ENCODE data around the gene DPP10. TPM values are rescaled to one million over a fixed set of nuclear protein-coding genes. Genes with fewer than 3 reads are reported as not detected.
"Not testable (repeated sequence)": the region's sequence is repeated elsewhere in the genome, so short reads cannot be mapped to it uniquely, and the experiment has no call there.

DPP10 gene
- total RNA-seq, 1 experiment from 2014 or later = not detected

DNA sequence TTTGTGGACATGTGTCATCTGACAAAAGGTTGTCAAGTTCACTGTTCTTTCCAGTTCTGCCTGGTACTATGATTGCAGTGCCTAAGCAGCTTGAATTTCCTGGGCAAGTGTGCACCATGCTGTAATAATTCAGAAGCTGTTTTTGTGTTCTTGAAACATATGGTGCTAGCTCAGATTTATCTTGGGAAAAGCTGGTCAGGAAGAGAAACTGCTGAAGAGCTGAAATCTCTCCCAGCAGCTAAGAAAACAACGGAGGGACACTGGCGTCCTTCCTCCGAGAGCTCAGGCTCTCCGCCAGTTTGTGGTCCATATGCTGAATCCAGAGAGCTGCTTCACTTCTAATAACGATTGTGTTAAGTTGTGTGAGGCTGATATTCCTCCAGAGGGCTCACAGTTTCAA lies 642.0 kb downstream of the DPP10 start:
- no peaks in the 10 kb centered on the region for H3K36me3 ChIP-seq (ENCODE audit: control insufficient read depth, insufficient read depth, low read length)
- ChIA-PET CTCF (no interaction called here), POLR2A (no interaction called here)
- in situ Hi-C loops (cut with HindIII; ENCODE audit: low pct_unique_long_range_greater_than_20kb, low sequenced_read_pairs) (no loop called here), intact Hi-C loops (cut with micrococcal nuclease; ENCODE audit: unreplicated experiment) (loop anchor here (10.0 kb wide), 1 partner anchor 130 kb away; no protein-coding TSS in a partner anchor)
- TF ChIP-seq, protein P1, sequence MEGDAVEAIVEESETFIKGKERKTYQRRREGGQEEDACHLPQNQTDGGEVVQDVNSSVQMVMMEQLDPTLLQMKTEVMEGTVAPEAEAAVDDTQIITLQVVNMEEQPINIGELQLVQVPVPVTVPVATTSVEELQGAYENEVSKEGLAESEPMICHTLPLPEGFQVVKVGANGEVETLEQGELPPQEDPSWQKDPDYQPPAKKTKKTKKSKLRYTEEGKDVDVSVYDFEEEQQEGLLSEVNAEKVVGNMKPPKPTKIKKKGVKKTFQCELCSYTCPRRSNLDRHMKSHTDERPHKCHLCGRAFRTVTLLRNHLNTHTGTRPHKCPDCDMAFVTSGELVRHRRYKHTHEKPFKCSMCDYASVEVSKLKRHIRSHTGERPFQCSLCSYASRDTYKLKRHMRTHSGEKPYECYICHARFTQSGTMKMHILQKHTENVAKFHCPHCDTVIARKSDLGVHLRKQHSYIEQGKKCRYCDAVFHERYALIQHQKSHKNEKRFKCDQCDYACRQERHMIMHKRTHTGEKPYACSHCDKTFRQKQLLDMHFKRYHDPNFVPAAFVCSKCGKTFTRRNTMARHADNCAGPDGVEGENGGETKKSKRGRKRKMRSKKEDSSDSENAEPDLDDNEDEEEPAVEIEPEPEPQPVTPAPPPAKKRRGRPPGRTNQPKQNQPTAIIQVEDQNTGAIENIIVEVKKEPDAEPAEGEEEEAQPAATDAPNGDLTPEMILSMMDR (IDR thresholded peaks at IDR 0.05) = no peak
- TF ChIP-seq TCF7L2 (IDR thresholded peaks at IDR 0.05; ENCODE audit: low read depth, low read length) (no peak), SIN3A (IDR thresholded peaks at IDR 0.05; ENCODE audit: borderline replicate concordance, insufficient read depth, low read depth, low read length) (no peak), POLR2AphosphoS5 (IDR thresholded peaks at IDR 0.05; ENCODE audit: low read depth, low read length) (no peak)
- TF ChIP-seq, protein P2, sequence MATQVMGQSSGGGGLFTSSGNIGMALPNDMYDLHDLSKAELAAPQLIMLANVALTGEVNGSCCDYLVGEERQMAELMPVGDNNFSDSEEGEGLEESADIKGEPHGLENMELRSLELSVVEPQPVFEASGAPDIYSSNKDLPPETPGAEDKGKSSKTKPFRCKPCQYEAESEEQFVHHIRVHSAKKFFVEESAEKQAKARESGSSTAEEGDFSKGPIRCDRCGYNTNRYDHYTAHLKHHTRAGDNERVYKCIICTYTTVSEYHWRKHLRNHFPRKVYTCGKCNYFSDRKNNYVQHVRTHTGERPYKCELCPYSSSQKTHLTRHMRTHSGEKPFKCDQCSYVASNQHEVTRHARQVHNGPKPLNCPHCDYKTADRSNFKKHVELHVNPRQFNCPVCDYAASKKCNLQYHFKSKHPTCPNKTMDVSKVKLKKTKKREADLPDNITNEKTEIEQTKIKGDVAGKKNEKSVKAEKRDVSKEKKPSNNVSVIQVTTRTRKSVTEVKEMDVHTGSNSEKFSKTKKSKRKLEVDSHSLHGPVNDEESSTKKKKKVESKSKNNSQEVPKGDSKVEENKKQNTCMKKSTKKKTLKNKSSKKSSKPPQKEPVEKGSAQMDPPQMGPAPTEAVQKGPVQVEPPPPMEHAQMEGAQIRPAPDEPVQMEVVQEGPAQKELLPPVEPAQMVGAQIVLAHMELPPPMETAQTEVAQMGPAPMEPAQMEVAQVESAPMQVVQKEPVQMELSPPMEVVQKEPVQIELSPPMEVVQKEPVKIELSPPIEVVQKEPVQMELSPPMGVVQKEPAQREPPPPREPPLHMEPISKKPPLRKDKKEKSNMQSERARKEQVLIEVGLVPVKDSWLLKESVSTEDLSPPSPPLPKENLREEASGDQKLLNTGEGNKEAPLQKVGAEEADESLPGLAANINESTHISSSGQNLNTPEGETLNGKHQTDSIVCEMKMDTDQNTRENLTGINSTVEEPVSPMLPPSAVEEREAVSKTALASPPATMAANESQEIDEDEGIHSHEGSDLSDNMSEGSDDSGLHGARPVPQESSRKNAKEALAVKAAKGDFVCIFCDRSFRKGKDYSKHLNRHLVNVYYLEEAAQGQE (IDR thresholded peaks at IDR 0.05; ENCODE audit: insufficient read depth in 1 of 2, low read depth in 2 of 2, low read length in 1 of 2) = no peak
- no TSS peak for BruUV-seq (replicated peaks)
- no peaks in the 10 kb centered on the region for H3K27me3 ChIP-seq (ENCODE audit: control insufficient read depth, insufficient read depth, low read length)
- no peak overlapping the region for H3K4me3 ChIP-seq (ENCODE audit: low read depth in 2 of 2, low read length in 2 of 2)
- H3K27ac ChIP-seq (ENCODE audit: low read length) = no peak overlapping the region
- H3K9me3 ChIP-seq (ENCODE audit: control insufficient read depth, insufficient read depth, low read depth, low read length) = no peaks in the 10 kb centered on the region
- H3K4me1 ChIP-seq (ENCODE audit: control insufficient read depth, insufficient read depth, low read length) = no peaks in the 10 kb centered on the region
- no peak for ATAC-seq
- DNase-seq (ENCODE audit: low read depth, low spot score) = no peak

DNA sequence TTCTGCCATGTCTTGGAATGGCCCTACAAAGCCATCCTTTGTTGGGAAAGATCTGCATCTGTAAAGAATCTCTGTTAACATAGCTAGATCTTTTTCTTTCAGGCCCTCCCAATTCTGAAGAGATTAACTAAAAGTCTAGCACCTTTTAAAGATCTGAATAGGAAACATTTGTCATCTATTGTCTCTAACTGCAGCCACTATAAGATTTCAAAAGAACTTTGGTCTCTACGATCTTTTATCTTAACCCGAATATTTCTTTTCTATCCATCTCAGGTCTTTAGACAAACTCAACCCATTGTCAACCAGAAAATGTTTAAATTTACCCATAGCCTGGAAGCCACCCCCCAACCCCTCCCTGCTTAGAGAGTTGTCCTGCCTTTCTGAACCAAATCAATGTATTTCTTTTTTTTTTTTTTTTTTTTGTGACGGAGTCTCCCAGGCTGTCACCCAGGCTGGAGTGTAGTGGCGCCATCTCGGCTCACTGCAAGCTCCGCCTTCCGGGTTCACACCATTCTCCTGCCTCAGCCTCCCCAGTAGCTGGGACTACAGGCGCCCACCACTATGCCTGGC lies 643.7 kb downstream of the DPP10 start:
- H3K4me1 ChIP-seq (ENCODE audit: control insufficient read depth, insufficient read depth, low read length); ATAC-seq; H3K4me3 ChIP-seq (ENCODE audit: low read depth in 2 of 2, low read length in 2 of 2); DNase-seq (ENCODE audit: low read depth, low spot score); H3K27ac ChIP-seq (ENCODE audit: low read length); POLR2A ChIA-PET; BruUV-seq (replicated peaks); H3K9me3 ChIP-seq (ENCODE audit: control insufficient read depth, insufficient read depth, low read depth, low read length); CTCF ChIA-PET; in situ Hi-C loops (cut with HindIII; ENCODE audit: low pct_unique_long_range_greater_than_20kb, low sequenced_read_pairs); H3K27me3 ChIP-seq (ENCODE audit: control insufficient read depth, insufficient read depth, low read length); H3K36me3 ChIP-seq (ENCODE audit: control insufficient read depth, insufficient read depth, low read length): not testable (repeated sequence)
- intact Hi-C loops (cut with micrococcal nuclease; ENCODE audit: unreplicated experiment) = loop anchor here (10.0 kb wide), 1 partner anchor 131 kb away; no protein-coding TSS in a partner anchor

DNA sequence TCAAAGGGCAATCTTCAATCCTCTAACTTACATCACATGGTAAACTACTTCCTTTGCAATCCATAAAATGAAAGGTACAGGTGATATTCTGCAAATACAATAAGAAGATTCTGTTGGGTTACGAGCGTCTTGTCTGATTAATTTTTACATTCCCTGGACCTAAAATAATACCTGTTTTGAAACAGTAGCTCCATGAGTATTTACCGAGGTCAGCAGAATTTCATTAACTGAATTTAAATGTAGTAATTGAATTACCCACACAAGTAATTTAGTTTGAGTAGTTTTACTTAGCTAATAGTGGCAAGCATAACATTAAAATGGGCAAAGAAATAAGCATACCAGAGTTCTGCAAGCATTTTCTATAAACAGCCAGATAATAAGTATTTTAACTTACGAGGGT lies 652.0 kb downstream of the DPP10 start:
- TF ChIP-seq, protein P1 (IDR thresholded peaks at IDR 0.05) = no peak
- TF ChIP-seq SIN3A (IDR thresholded peaks at IDR 0.05; ENCODE audit: borderline replicate concordance, insufficient read depth, low read depth, low read length) (no peak), POLR2AphosphoS5 (IDR thresholded peaks at IDR 0.05; ENCODE audit: low read depth, low read length) (no peak), TCF7L2 (IDR thresholded peaks at IDR 0.05; ENCODE audit: low read depth, low read length) (no peak)
- TF ChIP-seq, protein P2 (IDR thresholded peaks at IDR 0.05; ENCODE audit: insufficient read depth in 1 of 2, low read depth in 2 of 2, low read length in 1 of 2) = no peak
- ATAC-seq (no peak), DNase-seq (ENCODE audit: low read depth, low spot score) (no peak)
- POLR2A ChIA-PET = no interaction called here
- CTCF ChIA-PET = no interaction called here
- H3K36me3 ChIP-seq (ENCODE audit: control insufficient read depth, insufficient read depth, low read length) = no peaks in the 10 kb centered on the region
- 0 out of 2 replicates have a peak, but pooled peaks cover 9% of the 10 kb centered on the region for H3K9me3 ChIP-seq (ENCODE audit: control insufficient read depth, insufficient read depth, low read depth, low read length)
- H3K27me3 ChIP-seq (ENCODE audit: control insufficient read depth, insufficient read depth, low read length) = no peaks in the 10 kb centered on the region
- no peak overlapping the region for H3K4me3 ChIP-seq (ENCODE audit: low read depth in 2 of 2, low read length in 2 of 2)
- in situ Hi-C loops (cut with HindIII; ENCODE audit: low pct_unique_long_range_greater_than_20kb, low sequenced_read_pairs) = no loop called here
- H3K27ac ChIP-seq (ENCODE audit: low read length) = no peak overlapping the region
- intact Hi-C loops (cut with micrococcal nuclease; ENCODE audit: unreplicated experiment) = no loop called here
- no peaks in the 10 kb centered on the region for H3K4me1 ChIP-seq (ENCODE audit: control insufficient read depth, insufficient read depth, low read length)
- BruUV-seq (replicated peaks) = no TSS peak
